Ascending aorta (tissue), 2 donors: ENCODE measurements around the gene KDM6B. TPM values are rescaled to one million over a fixed set of nuclear protein-coding genes. Genes with fewer than 3 reads are reported as not detected.
"Not testable (repeated sequence)": the region's sequence is repeated elsewhere in the genome, so short reads cannot be mapped to it uniquely, and the experiment has no call there.

ENCODE experiments used
- DNase-seq, 2 donors: peaks; one replicate each; pipeline ENCODE4 v3.0.0-alpha.2; 2019; ENCODE audit warnings: low spot score in 2 of 2
- H3K27ac ChIP-seq, 2 donors: fragments of 200-600 bp; sonication (generic); one replicate each; pipeline ENCODE4 v1.5.1; 2016 to 2017; ENCODE audit warnings: mild to moderate bottlenecking in 1 of 2
- H3K27me3 ChIP-seq: fragments of 200-600 bp; sonication (generic); one replicate; pipeline ENCODE4 v1.5.1; 2017
- H3K36me3 ChIP-seq, 2 donors: fragments of 200-600 bp; sonication (generic); one replicate each; pipeline ENCODE4 v1.5.1; 2016
- H3K4me1 ChIP-seq, 2 donors: fragments of 200-600 bp; sonication (generic); one replicate each; pipeline ENCODE4 v1.5.1; 2016 to 2017; ENCODE audit warnings: mild to moderate bottlenecking in 1 of 2
- H3K4me3 ChIP-seq, 2 donors: fragments of 200-600 bp; sonication (generic); one replicate each; pipeline ENCODE4 v1.5.1; 2016 to 2017; ENCODE audit warnings: mild to moderate bottlenecking in 1 of 2
- H3K9me3 ChIP-seq, 2 donors: fragments of 200-600 bp; sonication (generic); one replicate each; pipeline ENCODE4 v1.5.1; 2016
- CTCF ChIP-seq, 3 experiments: fragments of 200-600 bp in 2 of 3; fragments of 450-650 bp in 1 of 3; sonication (generic) in 2 of 3; IDR thresholded peaks; one replicate each; pipeline ENCODE4 v1.5.1; 2016 to 2019; ENCODE audit warnings: antibody characterized with exemption in 3 of 3, mild to moderate bottlenecking in 1 of 3, moderate library complexity in 1 of 3
- intact Hi-C: fragments of 100-400 bp; cut with DNase I; formaldehyde crosslinking; loops from one replicate; pipeline ENCODE4 v1.15.1; 2023
- total RNA-seq: library from RNA; depleted of rRNA; stranded (reverse); fragments of >200 nt; gene quantifications from one replicate; pipeline ENCODE4 v1.1.0, GENCODE V29; 2016

Gene KDM6B
- total RNA-seq, 1 donor from 2014 or later = 20.0 TPM

GRCh38 chr17:7809086-7809790, 24.8 kb upstream of the KDM6B start:
- no peak for DNase-seq
- H3K36me3 ChIP-seq = no peaks in the 10 kb centered on the region

GRCh38 chr17:7809791-7810343, 24.1 kb upstream of the KDM6B start:
- H3K9me3 ChIP-seq, H3K27ac ChIP-seq, H3K4me3 ChIP-seq, intact Hi-C loops, H3K4me1 ChIP-seq, DNase-seq, H3K36me3 ChIP-seq, H3K27me3 ChIP-seq: not testable (repeated sequence)

More at GRCh38 chr17:7809086-7809790, 24.8 kb upstream of the KDM6B start:
- Histone ChIP-seq H3K4me1 (no peaks in the 10 kb centered on the region), H3K27me3 (no peaks in the 10 kb centered on the region), H3K4me3 (no peak overlapping the region), H3K27ac (no peak overlapping the region), H3K9me3 (no peaks in the 10 kb centered on the region)
- intact Hi-C loops = no loop called here
- TF ChIP-seq CTCF (IDR thresholded peaks at IDR 0.05) = no peak

- DNase-seq = no peak
- Histone ChIP-seq H3K27ac (no peak overlapping the region), H3K4me3 (no peak overlapping the region), H3K4me1 (no peaks in the 10 kb centered on the region), H3K9me3 (no peaks in the 10 kb centered on the region), H3K36me3 (no peaks in the 10 kb centered on the region), H3K27me3 (no peaks in the 10 kb centered on the region)
- no peak for TF ChIP-seq CTCF (IDR thresholded peaks at IDR 0.05)
- intact Hi-C loops = no loop called here
These were observed 22.8 kb upstream of the KDM6B start for GRCh38 chr17:7811251-7811650.

GRCh38 chr17:7814969-7815368, 19.0 kb upstream of the KDM6B start:
- Histone ChIP-seq H3K9me3 (no peaks in the 10 kb centered on the region), H3K27ac (no peak overlapping the region), H3K36me3 (no peaks in the 10 kb centered on the region), H3K4me1 (no peaks in the 10 kb centered on the region), H3K27me3 (no peaks in the 10 kb centered on the region), H3K4me3 (no peak overlapping the region)
- TF ChIP-seq CTCF (IDR thresholded peaks at IDR 0.05) = no peak
- intact Hi-C loops = no loop called here
- no peak for DNase-seq

GRCh38 chr17:7816926-7817642, 16.9 kb upstream of the KDM6B start:
- intact Hi-C loops = no loop called here
- H3K36me3 ChIP-seq = no peaks in the 10 kb centered on the region
- no peak for TF ChIP-seq CTCF (IDR thresholded peaks at IDR 0.05)
- no peak overlapping the region for H3K4me3 ChIP-seq
- no peaks in the 10 kb centered on the region for H3K27me3 ChIP-seq
- H3K27ac ChIP-seq = no peak overlapping the region
- H3K4me1 ChIP-seq = no peaks in the 10 kb centered on the region
- H3K9me3 ChIP-seq = no peaks in the 10 kb centered on the region
- no peak for DNase-seq

GRCh38 chr17:7817643-7817964, 16.4 kb upstream of the KDM6B start:
- DNase-seq = no peak
- no peak for TF ChIP-seq CTCF (IDR thresholded peaks at IDR 0.05)
- no peaks in the 10 kb centered on the region for H3K9me3 ChIP-seq
- H3K27ac ChIP-seq = no peak overlapping the region
- no peaks in the 10 kb centered on the region for H3K4me1 ChIP-seq
- no peak overlapping the region for H3K4me3 ChIP-seq
- intact Hi-C loops = no loop called here
- H3K36me3 ChIP-seq = no peaks in the 10 kb centered on the region
- H3K27me3 ChIP-seq = no peaks in the 10 kb centered on the region
